HepG2 (cell line): ENCODE results near the gene RPS17. TPM values are rescaled to one million over a fixed set of nuclear protein-coding genes. Genes with fewer than 3 reads are reported as not detected.

ENCODE experiments used
- ATAC-seq: fragments of 200-7000 bp; cut with Tn5 transposase; 3 replicates; pipeline ENCODE4 v1.9.1; 2020; ENCODE audit warnings: mild to moderate bottlenecking, moderate library complexity
- BruUV-seq: library from RNA; stranded (reverse); fragments of 400-500 nt; replicated peaks from 2 replicates; lab custom pipeline; 2021; lab: Mats Ljungman, UMichigan
- CTCF ChIA-PET: fragments of 300-600 bp; formaldehyde crosslinking; extraction: SDS; loops from one replicate; lab custom pipeline; 2021; ENCODE audit warnings: low total read pairs, inconsistent platforms, low intra/inter-chr PET ratio; lab: Yijun Ruan, JAX
- POLR2A ChIA-PET: fragments of 350-600 bp; sonication (Branson Sonifier 250); formaldehyde crosslinking; loops from one replicate; lab custom pipeline; 2020; ENCODE audit warnings: antibody characterized with exemption, inconsistent platforms; lab: Yijun Ruan, JAX
- DNase-seq: peaks from one replicate; pipeline ENCODE4 v3.0.0-alpha.2; 2015; ENCODE audit warnings: low spot score
- FAIRE-seq: peaks from 3 replicates; lab custom pipeline; 2011; peaks lifted over from hg19 to GRCh38; lab: Jason Lieb, UNC
- H2AFZ ChIP-seq: one replicate; pipeline ENCODE4 v1.6.1; 2011; ENCODE audit warnings: low read length, inconsistent platforms
- H3K27ac ChIP-seq: fragments of 300-600 bp; 3 replicates; pipeline ENCODE4 v1.8.0; 2011; ENCODE audit warnings: mixed run types, mild to moderate bottlenecking, mixed read lengths, low read length, inconsistent platforms; ENCODE audit not compliant: insufficient read depth; ENCODE audit errors: extremely low read length
- H3K27me3 ChIP-seq, 2 experiments: fragments of 200-600 bp in 1 of 2; 2 replicates in 1 of 2; 3 replicates in 1 of 2; pipeline versions ENCODE4 v1.6.0 to v1.8.0; 2011; ENCODE audit warnings: low read length in 2 of 2, mild to moderate bottlenecking in 2 of 2, moderate library complexity in 2 of 2, inconsistent platforms in 1 of 2; ENCODE audit not compliant: insufficient read depth in 2 of 2, control insufficient read depth in 1 of 2
- H3K36me3 ChIP-seq, 2 experiments: fragments of 200-600 bp in 1 of 2; replicated peaks in 1 of 2; 2 replicates in 1 of 2; 3 replicates in 1 of 2; pipeline versions ENCODE4 v1.5.1 to v1.8.0; 2011; ENCODE audit warnings: low read length in 2 of 2, inconsistent platforms in 1 of 2; ENCODE audit not compliant: insufficient read depth in 2 of 2, control insufficient read depth in 1 of 2
- H3K4me1 ChIP-seq: 2 replicates; pipeline ENCODE4 v1.5.1; 2012; ENCODE audit warnings: low read length, inconsistent platforms; ENCODE audit not compliant: insufficient read depth
- H3K4me2 ChIP-seq: 2 replicates; pipeline ENCODE4 v1.6.0; 2011; ENCODE audit warnings: low read depth, low read length, inconsistent platforms
- H3K4me3 ChIP-seq, 3 experiments: fragments of 200-600 bp in 1 of 3; sonication (generic), shearing (Covaris generic) in 1 of 3; replicated peaks in 1 of 3; 2 replicates each; pipeline ENCODE4 v1.5.1; 2011 to 2016; ENCODE audit warnings: low read length in 3 of 3, inconsistent platforms in 2 of 3, low read depth in 2 of 3, mild to moderate bottlenecking in 2 of 3, control low read depth in 1 of 3, mixed read lengths in 1 of 3; ENCODE audit not compliant: insufficient read depth in 1 of 3
- H3K79me2 ChIP-seq: one replicate; pipeline ENCODE4 v1.6.1; 2011; ENCODE audit warnings: low read length, inconsistent platforms; ENCODE audit not compliant: insufficient read depth
- H3K9ac ChIP-seq: 2 replicates; pipeline ENCODE4 v1.6.0; 2011; ENCODE audit warnings: mild to moderate bottlenecking, low read depth, low read length, inconsistent platforms; ENCODE audit not compliant: insufficient read depth
- H3K9me3 ChIP-seq: 2 replicates; pipeline ENCODE4 v1.5.1; 2012; ENCODE audit warnings: mild to moderate bottlenecking, low read length
- H4K20me1 ChIP-seq: 2 replicates; pipeline ENCODE4 v1.6.0; 2011; ENCODE audit warnings: inconsistent platforms, mild to moderate bottlenecking, low read length, moderate library complexity; ENCODE audit not compliant: insufficient read depth
- MIER3 ChIP-seq: IDR thresholded peaks from 2 replicates; pipeline ENCODE4 v1.6.1; 2016; ENCODE audit warnings: missing compliant biosample characterization, borderline replicate concordance
- MXI1 ChIP-seq: IDR thresholded peaks from 3 replicates; pipeline ENCODE4 v1.6.1; 2012; ENCODE audit warnings: low read depth, low read length, inconsistent platforms, borderline replicate concordance
- XBP1 ChIP-seq: sonication (generic); formaldehyde crosslinking; IDR thresholded peaks from 2 replicates; pipeline ENCODE4 v1.5.0; 2020; ENCODE audit warnings: missing genetic modification reagents
- ZNF431 ChIP-seq: sonication (generic); formaldehyde crosslinking; IDR thresholded peaks from 2 replicates; pipeline ENCODE4 v1.9.0; 2022; ENCODE audit warnings: missing genetic modification reagents, low read depth, mild to moderate bottlenecking, borderline replicate concordance
- ZNF574 ChIP-seq: sonication (generic); formaldehyde crosslinking; IDR thresholded peaks from 2 replicates; pipeline ENCODE4 v1.4.0; 2020; ENCODE audit warnings: missing genetic modification reagents
- ZSCAN12 ChIP-seq: sonication (generic); formaldehyde crosslinking; IDR thresholded peaks from 2 replicates; pipeline ENCODE4 v1.9.0; 2021; ENCODE audit warnings: mild to moderate bottlenecking, missing genetic modification reagents
- WGBS: methylation state at CpG from one replicate; pipeline ENCODE4 v1.1.6; 2017; ENCODE audit warnings: low lambda C conversion rate; 5-methylcytosine and 5-hydroxymethylcytosine counted together
- in situ Hi-C: cut with HindIII; loops from 2 replicates; pipeline ENCODE4 v1.10.0; 2017; ENCODE audit warnings: low pct_unique_long_range_greater_than_20kb; ENCODE audit not compliant: extremely low pct_ligation_motif_present
- intact Hi-C: fragments of 100-400 bp; cut with micrococcal nuclease; formaldehyde crosslinking; loops from one replicate; pipeline ENCODE4 v1.10.0; 2022; ENCODE audit not compliant: unreplicated experiment
- polyA plus RNA-seq, 8 experiments: library from polyadenylated mRNA; depleted of rRNA in 3 of 8; stranded (reverse) in 7 of 8; unstranded in 1 of 8; fragments of >200 nt; fragmentation: Illumina TruSeq in 4 of 8; extraction: Trizol in 4 of 8; gene quantifications; 2 replicates each; pipeline versions ENCODE4 v1.2.1 to v1.2.3, GENCODE V29; 2011 to 2016; ENCODE audit warnings: low read depth in 4 of 8, missing spikeins in 1 of 8, mixed read lengths in 1 of 8; ENCODE audit not compliant: insufficient read depth in 1 of 8
- total RNA-seq, 5 experiments: library from RNA; depleted of rRNA; stranded (reverse); fragments of >200 nt; fragmentation: Illumina TruSeq; extraction: Trizol; gene quantifications; 2 replicates each; pipeline ENCODE4 v1.2.3, GENCODE V29; 2016; ENCODE audit warnings: low read depth in 1 of 5

RPS17 gene
- total and polyA plus RNA-seq, 2 of the 13 experiments (the other 11 are each of a cell fraction or from before 2014, with no cell fraction given), result 2,570 to 5,021 TPM

- Histone ChIP-seq H3K4me3 (no peak overlapping the region), H3K9me3 (no peaks in the 10 kb centered on the region), H2AFZ (no peak overlapping the region), H3K4me2 (no peak overlapping the region), H3K79me2 (no peaks in the 10 kb centered on the region), H3K36me3 (no peaks in the 10 kb centered on the region), H3K4me1 (no peaks in the 10 kb centered on the region), H4K20me1 (no peaks in the 10 kb centered on the region), H3K27me3 (peaks cover 1 to 7% of the 10 kb centered on the region in 2 experiments; a peak in 4 of 5 replicates), H3K27ac (no peak overlapping the region), H3K9ac (no peak overlapping the region)
- WGBS, result 74% methylated on average over 9 of the region's 9 CpGs
- TF ChIP-seq MXI1, result no peak
- no peak for TF ChIP-seq ZNF574
- no peak for TF ChIP-seq ZSCAN12 (CRISPR knock-in tag)
- no peak for TF ChIP-seq MIER3
- TF ChIP-seq XBP1 (CRISPR knock-in tag), result no peak
- TF ChIP-seq ZNF431 (CRISPR knock-in tag), result no peak
- ATAC-seq (no peak), DNase-seq (no peak), FAIRE-seq (no peak)
- in situ Hi-C loops (loop anchor here (10.0 kb wide), 1 partner anchor 466 kb away; the partner anchor contains the start of gene C15orf40), intact Hi-C loops (no loop called here)
- CTCF ChIA-PET, result no interaction called here
- POLR2A ChIA-PET, result no interaction called here
- BruUV-seq, result no TSS peak
Measured at GRCh38 chr15:82549199-82549665, 9.0 kb upstream of the RPS17 start.
